ENCODE results near the gene RPL36.

GRCh38 chr19:5681391-5682106, 8.5 kb upstream of the RPL36 start:
- TF ChIP-seq CTCF (IDR thresholded peaks at IDR 0.05; ENCODE audit: insufficient read depth, low read length, poor library complexity, severe bottlenecking) (no peak), EZH2phosphoT487 (conservative IDR thresholded peaks at IDR 0.05; ENCODE audit: low read length) (no peak)
